ENCODE measurements around the gene ERCC6. TPM values are rescaled to one million over a fixed set of nuclear protein-coding genes. Genes with fewer than 3 reads are reported as not detected.

Gene ERCC6
- total RNA-seq, 1 donor, result 54.3 TPM

DNA sequence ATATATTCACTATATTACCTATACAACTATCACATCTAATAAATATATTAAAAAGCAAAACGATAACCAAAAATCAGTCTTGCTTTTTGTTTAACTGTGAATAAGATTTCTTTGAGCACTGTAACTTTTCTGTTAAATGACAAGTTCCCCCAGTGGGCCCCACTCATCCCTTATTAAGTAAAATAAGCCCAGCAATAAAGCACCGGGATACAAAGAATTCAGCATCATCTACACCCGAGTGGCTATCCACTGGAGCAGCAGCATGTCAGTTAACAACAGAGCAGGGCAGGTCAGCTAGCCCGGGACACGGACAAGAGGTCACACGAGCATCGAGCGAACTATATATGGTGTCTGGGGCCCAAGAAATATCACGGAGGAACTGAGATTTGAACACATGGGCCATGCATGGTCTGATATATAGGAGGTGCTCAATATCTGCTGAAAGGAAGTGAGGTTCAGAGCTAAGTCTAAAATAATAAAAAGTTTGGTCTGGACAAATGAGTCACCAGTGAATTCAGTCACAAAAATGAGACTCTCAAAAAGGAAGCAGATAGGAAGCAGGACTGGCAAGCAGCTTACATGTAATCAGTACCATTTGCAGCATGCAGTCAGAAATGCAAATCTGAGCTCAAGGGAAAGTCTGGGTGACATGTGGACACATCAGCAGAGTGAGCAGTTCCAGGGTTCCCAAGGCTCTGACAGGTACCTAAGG is 4.1 kb downstream of the ERCC6 start:
- peaks cover 87% of the 10 kb centered on the region for H3K79me2 ChIP-seq (ENCODE audit: insufficient read depth, low read length)
- TF ChIP-seq, protein P1, sequence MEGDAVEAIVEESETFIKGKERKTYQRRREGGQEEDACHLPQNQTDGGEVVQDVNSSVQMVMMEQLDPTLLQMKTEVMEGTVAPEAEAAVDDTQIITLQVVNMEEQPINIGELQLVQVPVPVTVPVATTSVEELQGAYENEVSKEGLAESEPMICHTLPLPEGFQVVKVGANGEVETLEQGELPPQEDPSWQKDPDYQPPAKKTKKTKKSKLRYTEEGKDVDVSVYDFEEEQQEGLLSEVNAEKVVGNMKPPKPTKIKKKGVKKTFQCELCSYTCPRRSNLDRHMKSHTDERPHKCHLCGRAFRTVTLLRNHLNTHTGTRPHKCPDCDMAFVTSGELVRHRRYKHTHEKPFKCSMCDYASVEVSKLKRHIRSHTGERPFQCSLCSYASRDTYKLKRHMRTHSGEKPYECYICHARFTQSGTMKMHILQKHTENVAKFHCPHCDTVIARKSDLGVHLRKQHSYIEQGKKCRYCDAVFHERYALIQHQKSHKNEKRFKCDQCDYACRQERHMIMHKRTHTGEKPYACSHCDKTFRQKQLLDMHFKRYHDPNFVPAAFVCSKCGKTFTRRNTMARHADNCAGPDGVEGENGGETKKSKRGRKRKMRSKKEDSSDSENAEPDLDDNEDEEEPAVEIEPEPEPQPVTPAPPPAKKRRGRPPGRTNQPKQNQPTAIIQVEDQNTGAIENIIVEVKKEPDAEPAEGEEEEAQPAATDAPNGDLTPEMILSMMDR (IDR thresholded peaks at IDR 0.05; ENCODE audit: extremely low read depth, low read depth, low read length), result no peak

DNA sequence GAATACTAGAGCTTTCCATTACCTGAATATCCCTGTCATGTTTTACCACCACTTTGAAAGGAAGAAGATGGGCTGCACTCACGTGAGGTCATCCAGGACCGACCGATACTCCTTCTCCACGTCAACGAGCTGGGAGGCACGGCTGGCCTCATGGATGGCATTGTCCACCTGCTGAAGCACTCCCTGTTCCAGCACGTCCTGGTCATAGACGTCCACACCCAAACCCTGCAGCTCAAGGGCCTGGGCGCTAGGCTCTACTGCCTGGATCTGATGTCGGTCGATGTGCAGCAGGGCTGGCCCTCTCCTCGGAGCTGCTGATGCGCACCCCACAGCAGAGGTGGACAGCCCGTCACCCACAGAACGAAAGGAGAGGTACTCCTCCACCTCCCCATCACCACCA is 6.5 kb downstream of the ERCC6 start:
- Histone ChIP-seq H3K27me3 (ENCODE audit: insufficient read depth, low read length) (no peaks in the 10 kb centered on the region), H3K36me3 (ENCODE audit: insufficient read depth, low read length) (peaks cover 55% of the 10 kb centered on the region)
- no peak for DNase-seq (ENCODE audit: insufficient read length, low spot score, missing footprints)

More for the DNA sequence above, 4.1 kb downstream of the ERCC6 start:
- H2AFZ ChIP-seq (ENCODE audit: low read length), result no peak overlapping the region
- H3K27me3 ChIP-seq (ENCODE audit: insufficient read depth, low read length), result no peaks in the 10 kb centered on the region
- peaks cover 46% of the 10 kb centered on the region for H3K4me1 ChIP-seq (ENCODE audit: insufficient read depth, low read length)
- H3K4me3 ChIP-seq (ENCODE audit: insufficient read depth, low read length), result peak overlapping the region; percentile 27
- H3K36me3 ChIP-seq (ENCODE audit: insufficient read depth, low read length), result peaks cover 32% of the 10 kb centered on the region
- H3K9me3 ChIP-seq (ENCODE audit: low read depth, low read length), result no peaks in the 10 kb centered on the region
- peak overlapping the region; percentile 67 for H3K4me2 ChIP-seq (ENCODE audit: insufficient read depth, low read length)
- H3K27ac ChIP-seq (ENCODE audit: low read depth, low read length), result peak overlapping the region; percentile 76
- peak; percentile 90 for DNase-seq (ENCODE audit: insufficient read length, low spot score, missing footprints)
- H4K20me1 ChIP-seq (ENCODE audit: insufficient read depth, low read length), result peaks cover 21% of the 10 kb centered on the region

DNA sequence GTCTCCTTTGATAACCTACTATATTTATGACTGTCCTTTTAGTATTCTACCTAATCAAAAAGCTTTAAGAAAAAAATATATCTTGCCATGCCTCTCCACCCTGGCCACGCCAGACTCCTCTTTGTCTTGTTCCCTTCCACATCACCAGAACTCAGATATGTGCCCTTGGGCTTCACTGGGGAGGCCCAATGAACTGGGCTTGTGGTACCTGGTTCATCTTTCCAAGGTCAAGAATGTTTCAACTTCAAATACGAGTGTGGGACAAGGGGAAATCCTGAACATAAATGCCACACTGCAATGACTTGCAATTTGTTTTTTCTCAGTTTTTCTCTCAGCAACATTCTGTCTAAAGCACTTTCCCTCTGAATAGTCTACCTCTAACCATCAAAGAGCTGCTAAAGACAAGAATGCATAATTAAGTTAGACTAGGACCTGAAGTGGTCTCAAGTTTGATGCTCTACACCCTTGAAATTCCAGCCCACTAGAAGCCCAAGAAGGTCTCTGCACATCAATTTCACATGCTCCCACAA is 9.9 kb downstream of the ERCC6 start:
- no peak overlapping the region for H3K27ac ChIP-seq (ENCODE audit: low read depth, low read length)
- peaks cover 28% of the 10 kb centered on the region for H4K20me1 ChIP-seq (ENCODE audit: insufficient read depth, low read length)
- H3K4me2 ChIP-seq (ENCODE audit: insufficient read depth, low read length), result no peak overlapping the region
- peaks cover 80% of the 10 kb centered on the region for H3K36me3 ChIP-seq (ENCODE audit: insufficient read depth, low read length)
- H3K9me3 ChIP-seq (ENCODE audit: low read depth, low read length), result no peaks in the 10 kb centered on the region
- H3K27me3 ChIP-seq (ENCODE audit: insufficient read depth, low read length), result no peaks in the 10 kb centered on the region
- peaks cover 85% of the 10 kb centered on the region for H3K79me2 ChIP-seq (ENCODE audit: insufficient read depth, low read length)
- no peak overlapping the region for H2AFZ ChIP-seq (ENCODE audit: low read length)
- H3K4me3 ChIP-seq (ENCODE audit: insufficient read depth, low read length), result no peak overlapping the region
- TF ChIP-seq, protein P1 (IDR thresholded peaks at IDR 0.05; ENCODE audit: extremely low read depth, low read depth, low read length), result no peak
- DNase-seq (ENCODE audit: insufficient read length, low spot score, missing footprints), result no peak
- peaks cover under 1% of the 10 kb centered on the region for H3K4me1 ChIP-seq (ENCODE audit: insufficient read depth, low read length)

More for the DNA sequence above, 6.5 kb downstream of the ERCC6 start:
- Histone ChIP-seq H3K4me1 (ENCODE audit: insufficient read depth, low read length) (peaks cover 30% of the 10 kb centered on the region), H3K79me2 (ENCODE audit: insufficient read depth, low read length) (peaks cover 90% of the 10 kb centered on the region), H3K9me3 (ENCODE audit: low read depth, low read length) (no peaks in the 10 kb centered on the region), H3K4me3 (ENCODE audit: insufficient read depth, low read length) (no peak overlapping the region), H4K20me1 (ENCODE audit: insufficient read depth, low read length) (peaks cover 26% of the 10 kb centered on the region), H3K27ac (ENCODE audit: low read depth, low read length) (no peak overlapping the region), H2AFZ (ENCODE audit: low read length) (no peak overlapping the region), H3K4me2 (ENCODE audit: insufficient read depth, low read length) (no peak overlapping the region)
- TF ChIP-seq, protein P1 (IDR thresholded peaks at IDR 0.05; ENCODE audit: extremely low read depth, low read depth, low read length), result no peak

DNA sequence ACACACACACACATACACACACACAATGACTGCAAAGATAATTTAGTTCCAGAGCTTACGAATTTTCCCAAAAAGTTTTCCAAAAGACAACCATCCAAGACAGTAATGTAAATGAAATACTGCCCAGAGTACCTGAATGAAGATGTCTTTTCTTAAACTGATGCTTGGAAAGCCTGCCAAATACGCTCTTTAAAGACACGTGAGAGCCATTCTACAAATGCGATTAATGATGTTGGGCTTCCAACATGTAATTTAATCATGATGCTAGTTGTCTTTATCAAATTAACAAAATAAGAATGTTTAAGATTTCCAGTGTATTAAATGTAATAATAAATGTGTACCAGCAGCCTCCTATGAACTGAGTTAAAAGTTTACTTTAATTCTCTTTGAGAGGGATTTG is 11.1 kb downstream of the ERCC6 start:
- H4K20me1 ChIP-seq (ENCODE audit: insufficient read depth, low read length), result peaks cover 36% of the 10 kb centered on the region
- H3K4me3 ChIP-seq (ENCODE audit: insufficient read depth, low read length), result no peak overlapping the region
- TF ChIP-seq, protein P1 (IDR thresholded peaks at IDR 0.05; ENCODE audit: extremely low read depth, low read depth, low read length), result no peak
- H3K4me2 ChIP-seq (ENCODE audit: insufficient read depth, low read length), result no peak overlapping the region
- peaks cover 85% of the 10 kb centered on the region for H3K79me2 ChIP-seq (ENCODE audit: insufficient read depth, low read length)
- H3K4me1 ChIP-seq (ENCODE audit: insufficient read depth, low read length), result no peaks in the 10 kb centered on the region
- DNase-seq (ENCODE audit: insufficient read length, low spot score, missing footprints), result no peak
- H2AFZ ChIP-seq (ENCODE audit: low read length), result no peak overlapping the region
- H3K27ac ChIP-seq (ENCODE audit: low read depth, low read length), result no peak overlapping the region
- peaks cover 92% of the 10 kb centered on the region for H3K36me3 ChIP-seq (ENCODE audit: insufficient read depth, low read length)
- no peaks in the 10 kb centered on the region for H3K27me3 ChIP-seq (ENCODE audit: insufficient read depth, low read length)
- H3K9me3 ChIP-seq (ENCODE audit: low read depth, low read length), result no peaks in the 10 kb centered on the region

Measured in osteoblast (primary cell).